Fibroblast of pulmonary artery (primary cell): ENCODE measurements around the gene GRM7.

Source experiments
- DNase-seq: peaks from one replicate; pipeline ENCODE4 v3.0.0-alpha.2; 2010; ENCODE audit warnings: low read depth
- H3K4me3 ChIP-seq: replicated peaks from 2 replicates; pipeline ENCODE4 v1.5.1; 2011; ENCODE audit warnings: low read depth, mild to moderate bottlenecking, control low read depth, low read length, moderate library complexity
- TF ChIP-seq, protein P1 (sequence below): IDR thresholded peaks from 2 replicates; pipeline ENCODE4 v1.5.1; 2011; ENCODE audit warnings: mild to moderate bottlenecking, control low read depth, low read length, inconsistent platforms; ENCODE audit errors: missing control alignments

Gene GRM7

DNA sequence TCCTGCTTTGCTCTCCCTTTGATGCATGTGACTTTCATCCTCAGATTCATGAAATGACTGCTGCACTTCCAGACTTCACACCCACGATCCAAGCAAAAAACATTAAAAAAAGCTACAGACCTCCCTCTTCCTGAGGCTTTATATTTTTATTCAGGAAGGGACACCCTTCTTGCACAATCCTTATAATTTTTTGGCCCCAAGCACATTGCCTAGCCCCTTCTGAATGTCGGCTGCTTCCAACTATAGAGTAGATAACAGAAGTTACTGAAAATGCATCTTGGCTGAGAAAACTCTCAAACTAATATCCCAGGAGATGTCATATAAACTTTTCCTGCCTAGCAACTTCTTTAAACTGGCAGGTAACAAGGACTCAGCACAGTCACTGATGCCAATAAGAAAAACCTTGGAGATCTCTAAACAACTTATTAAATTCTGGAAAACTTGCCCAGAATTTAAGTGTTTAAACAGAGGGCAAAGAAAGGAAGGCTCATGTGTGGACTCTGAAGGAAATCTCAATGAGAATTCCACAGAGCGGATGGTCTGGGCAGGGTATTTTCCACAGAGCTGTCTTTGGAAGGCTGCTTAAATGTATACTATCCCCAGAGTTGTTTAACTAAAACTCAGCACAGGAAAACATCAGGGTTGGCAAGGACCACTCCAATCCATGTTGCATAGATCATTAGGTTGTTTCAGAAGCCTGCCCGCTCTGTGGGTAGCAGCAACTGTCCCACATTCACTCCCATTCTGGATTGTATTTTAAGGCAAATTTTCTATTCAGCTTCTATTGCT is 893.9 kb downstream of the GRM7 start:
- H3K4me3 ChIP-seq: no peak overlapping the region
- TF ChIP-seq, protein P1, sequence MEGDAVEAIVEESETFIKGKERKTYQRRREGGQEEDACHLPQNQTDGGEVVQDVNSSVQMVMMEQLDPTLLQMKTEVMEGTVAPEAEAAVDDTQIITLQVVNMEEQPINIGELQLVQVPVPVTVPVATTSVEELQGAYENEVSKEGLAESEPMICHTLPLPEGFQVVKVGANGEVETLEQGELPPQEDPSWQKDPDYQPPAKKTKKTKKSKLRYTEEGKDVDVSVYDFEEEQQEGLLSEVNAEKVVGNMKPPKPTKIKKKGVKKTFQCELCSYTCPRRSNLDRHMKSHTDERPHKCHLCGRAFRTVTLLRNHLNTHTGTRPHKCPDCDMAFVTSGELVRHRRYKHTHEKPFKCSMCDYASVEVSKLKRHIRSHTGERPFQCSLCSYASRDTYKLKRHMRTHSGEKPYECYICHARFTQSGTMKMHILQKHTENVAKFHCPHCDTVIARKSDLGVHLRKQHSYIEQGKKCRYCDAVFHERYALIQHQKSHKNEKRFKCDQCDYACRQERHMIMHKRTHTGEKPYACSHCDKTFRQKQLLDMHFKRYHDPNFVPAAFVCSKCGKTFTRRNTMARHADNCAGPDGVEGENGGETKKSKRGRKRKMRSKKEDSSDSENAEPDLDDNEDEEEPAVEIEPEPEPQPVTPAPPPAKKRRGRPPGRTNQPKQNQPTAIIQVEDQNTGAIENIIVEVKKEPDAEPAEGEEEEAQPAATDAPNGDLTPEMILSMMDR: no peak
- DNase-seq: no peak

DNA sequence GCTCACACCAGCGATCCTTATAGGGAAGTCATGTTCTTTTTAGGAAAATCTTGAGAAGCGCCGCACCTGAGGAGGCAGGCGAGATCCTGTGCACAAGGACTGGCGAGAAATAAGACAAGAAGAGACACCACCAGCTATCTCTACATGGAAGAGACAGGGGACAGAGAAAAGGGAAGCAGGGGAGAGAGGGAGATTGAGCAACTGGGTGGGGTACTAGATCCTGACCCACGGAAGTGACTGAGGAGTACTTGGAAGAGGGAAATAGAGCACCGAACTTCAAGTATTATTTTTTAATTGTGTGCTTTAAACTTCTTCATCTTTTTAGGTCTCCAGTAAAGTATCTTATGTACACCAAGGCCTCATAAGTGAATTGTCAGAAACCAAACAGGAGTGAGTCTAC is 898.7 kb downstream of the GRM7 start:
- H3K4me3 ChIP-seq: no peak overlapping the region
- DNase-seq: no peak
- TF ChIP-seq, protein P1: no peak

DNA sequence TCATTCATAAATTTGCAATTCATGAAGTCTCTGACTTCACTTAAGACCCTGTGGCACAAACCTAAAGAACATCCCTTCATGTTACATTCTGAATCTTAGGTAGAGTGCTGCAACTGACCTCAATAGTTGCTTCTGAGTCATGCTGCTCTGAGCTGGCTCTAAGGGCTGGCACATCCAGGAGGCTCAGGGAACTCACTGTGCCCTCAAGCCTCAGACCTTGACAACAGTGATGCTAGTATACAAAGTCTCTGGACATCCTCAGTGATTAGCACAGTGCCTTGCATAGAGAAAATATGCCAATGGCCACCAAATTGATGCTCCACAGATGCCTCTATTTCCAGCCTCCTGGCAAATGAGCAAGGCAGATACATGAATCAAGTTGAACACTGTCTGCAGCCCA is 899.8 kb downstream of the GRM7 start:
- DNase-seq: no peak

DNA sequence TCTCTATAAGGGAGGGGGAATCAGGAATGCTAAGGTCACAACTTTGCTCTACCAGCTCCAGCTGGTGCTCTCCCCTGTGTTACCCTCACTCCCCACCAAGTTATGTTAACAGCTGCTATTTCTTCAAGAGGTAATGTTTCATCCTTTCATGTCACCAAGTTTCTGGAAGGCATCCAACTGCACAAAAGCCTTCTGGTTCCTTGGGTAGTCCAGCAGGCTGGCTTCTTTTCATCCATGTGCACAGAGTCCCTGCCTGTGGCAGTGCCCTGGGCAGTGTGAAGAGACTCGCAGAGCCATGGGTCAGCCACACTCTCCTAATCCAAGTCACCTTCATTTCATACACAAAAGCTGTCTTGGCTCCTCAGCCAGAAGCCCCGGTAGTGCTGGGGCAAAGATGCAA is 903.2 kb downstream of the GRM7 start:
- TF ChIP-seq, protein P1: no peak
- H3K4me3 ChIP-seq: no peak overlapping the region
- DNase-seq: no peak

More for the DNA sequence above, 899.8 kb downstream of the GRM7 start:
- TF ChIP-seq, protein P1: no peak
- no peak overlapping the region for H3K4me3 ChIP-seq

DNA sequence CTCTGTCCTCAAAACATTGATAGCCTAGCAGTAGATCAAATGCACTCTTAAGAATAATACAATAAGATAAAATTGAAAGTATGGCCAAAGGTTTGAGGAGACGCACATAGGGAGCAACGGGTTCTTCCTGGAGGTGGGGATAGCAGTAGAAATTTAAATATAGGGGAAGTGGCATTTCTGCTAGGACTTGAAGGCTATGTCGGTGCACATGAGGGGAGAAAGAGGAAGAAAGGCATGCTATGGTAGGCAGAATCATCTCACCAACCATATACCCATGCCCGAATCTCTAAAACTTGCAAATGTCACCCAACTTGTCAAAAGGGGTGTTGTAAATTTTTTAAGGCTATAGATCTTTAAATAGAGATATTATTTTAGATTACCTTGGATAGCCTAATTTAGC is 905.6 kb downstream of the GRM7 start:
- TF ChIP-seq, protein P1: no peak
- H3K4me3 ChIP-seq: no peak overlapping the region
- no peak for DNase-seq

DNA sequence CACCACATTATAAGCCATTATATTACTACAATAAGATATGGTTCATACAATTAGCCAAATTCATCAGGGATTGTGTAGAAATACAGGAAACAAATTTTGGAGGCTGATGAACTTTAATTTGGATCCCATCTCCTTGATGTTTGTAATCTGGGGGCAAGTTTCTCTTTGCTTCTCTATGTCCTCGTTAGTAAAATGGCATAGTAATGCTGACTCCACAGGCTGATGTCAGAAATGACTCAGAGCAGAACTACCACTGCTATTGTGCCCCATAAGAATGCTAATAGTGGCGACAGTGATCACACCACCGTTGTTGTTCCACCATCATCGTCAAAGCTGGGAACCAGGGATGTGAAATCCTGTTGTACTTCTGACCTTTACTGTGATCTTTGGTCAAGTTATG is 918.4 kb downstream of the GRM7 start:
- H3K4me3 ChIP-seq: no peak overlapping the region
- peak; percentile 54 for DNase-seq
- TF ChIP-seq, protein P1: no peak

DNA sequence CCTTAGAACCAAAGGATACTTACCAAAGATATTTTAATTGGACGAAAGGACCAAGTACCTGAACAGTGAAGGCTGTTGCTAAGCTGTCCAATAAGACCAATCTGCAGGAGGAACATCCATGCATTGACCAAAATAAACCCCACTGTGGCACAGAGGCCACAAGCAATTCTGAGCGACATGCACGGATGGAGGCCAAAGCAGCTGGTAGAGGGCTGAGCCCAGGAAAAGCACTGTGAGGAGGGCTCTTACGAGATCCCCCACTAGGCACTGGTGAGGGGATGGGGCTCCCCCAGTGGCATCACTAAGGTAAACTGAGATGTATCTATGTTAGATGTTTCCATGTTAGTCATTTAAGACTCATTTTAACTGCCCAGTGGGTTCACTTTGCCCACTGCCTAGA is 920.5 kb downstream of the GRM7 start:
- TF ChIP-seq, protein P1: no peak

More for the DNA sequence above, 920.5 kb downstream of the GRM7 start:
- no peak overlapping the region for H3K4me3 ChIP-seq
- no peak for DNase-seq
